Measurements from ENCODE around the gene CYYR1. TPM values are rescaled to one million over a fixed set of nuclear protein-coding genes. Genes with fewer than 3 reads are reported as not detected.
A peak's percentile ranks its signal among the peaks of the same experiment; 100 is the strongest.

CYYR1 gene
- polyA plus RNA-seq, 1 donor from 2014 or later, result 0.62 TPM

DNA sequence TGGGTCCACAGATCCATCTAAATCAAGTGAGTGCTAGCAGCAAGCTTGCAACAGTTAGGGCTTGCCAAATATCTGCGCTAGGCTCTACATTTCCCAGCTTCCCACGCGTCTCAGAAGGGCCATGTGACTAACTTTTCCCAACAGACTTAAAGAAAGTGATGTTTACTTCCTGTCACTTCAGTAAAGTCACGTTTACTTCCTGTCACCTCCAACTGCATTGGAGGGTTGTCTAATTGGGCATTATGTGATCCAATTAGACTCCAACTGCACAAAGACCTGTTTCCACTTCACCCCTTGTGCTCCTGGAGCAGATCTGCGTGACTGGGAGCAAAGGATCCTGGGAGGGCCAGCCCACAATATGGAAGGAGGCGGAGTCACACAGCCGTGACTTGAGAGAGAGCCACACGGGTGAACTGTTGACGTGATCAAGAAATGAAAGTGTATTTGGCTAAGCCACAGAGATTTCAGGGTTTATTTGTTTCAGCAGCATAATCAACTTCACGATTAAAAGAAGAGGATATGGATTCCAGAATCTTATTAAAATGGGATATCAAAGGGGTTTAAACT, 77.7 kb downstream of the CYYR1 start:
- no peak for TF ChIP-seq POLR2AphosphoS5 (IDR thresholded peaks at IDR 0.05)
- TF ChIP-seq RAD21 (conservative IDR thresholded peaks at IDR 0.05), result no peak
- TF ChIP-seq TAF1 (IDR thresholded peaks at IDR 0.05; ENCODE audit: low read depth), result no peak
- TF ChIP-seq SMC3 (conservative IDR thresholded peaks at IDR 0.05; ENCODE audit: poor library complexity), result no peak
- no peak for TF ChIP-seq EZH2 (IDR thresholded peaks at IDR 0.05; ENCODE audit: borderline replicate concordance, insufficient read depth, low read length, poor library complexity, severe bottlenecking)
- TF ChIP-seq, protein P1, sequence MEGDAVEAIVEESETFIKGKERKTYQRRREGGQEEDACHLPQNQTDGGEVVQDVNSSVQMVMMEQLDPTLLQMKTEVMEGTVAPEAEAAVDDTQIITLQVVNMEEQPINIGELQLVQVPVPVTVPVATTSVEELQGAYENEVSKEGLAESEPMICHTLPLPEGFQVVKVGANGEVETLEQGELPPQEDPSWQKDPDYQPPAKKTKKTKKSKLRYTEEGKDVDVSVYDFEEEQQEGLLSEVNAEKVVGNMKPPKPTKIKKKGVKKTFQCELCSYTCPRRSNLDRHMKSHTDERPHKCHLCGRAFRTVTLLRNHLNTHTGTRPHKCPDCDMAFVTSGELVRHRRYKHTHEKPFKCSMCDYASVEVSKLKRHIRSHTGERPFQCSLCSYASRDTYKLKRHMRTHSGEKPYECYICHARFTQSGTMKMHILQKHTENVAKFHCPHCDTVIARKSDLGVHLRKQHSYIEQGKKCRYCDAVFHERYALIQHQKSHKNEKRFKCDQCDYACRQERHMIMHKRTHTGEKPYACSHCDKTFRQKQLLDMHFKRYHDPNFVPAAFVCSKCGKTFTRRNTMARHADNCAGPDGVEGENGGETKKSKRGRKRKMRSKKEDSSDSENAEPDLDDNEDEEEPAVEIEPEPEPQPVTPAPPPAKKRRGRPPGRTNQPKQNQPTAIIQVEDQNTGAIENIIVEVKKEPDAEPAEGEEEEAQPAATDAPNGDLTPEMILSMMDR (IDR thresholded peaks at IDR 0.05; ENCODE audit: poor library complexity, severe bottlenecking), result no peak
- TF ChIP-seq, protein P2, sequence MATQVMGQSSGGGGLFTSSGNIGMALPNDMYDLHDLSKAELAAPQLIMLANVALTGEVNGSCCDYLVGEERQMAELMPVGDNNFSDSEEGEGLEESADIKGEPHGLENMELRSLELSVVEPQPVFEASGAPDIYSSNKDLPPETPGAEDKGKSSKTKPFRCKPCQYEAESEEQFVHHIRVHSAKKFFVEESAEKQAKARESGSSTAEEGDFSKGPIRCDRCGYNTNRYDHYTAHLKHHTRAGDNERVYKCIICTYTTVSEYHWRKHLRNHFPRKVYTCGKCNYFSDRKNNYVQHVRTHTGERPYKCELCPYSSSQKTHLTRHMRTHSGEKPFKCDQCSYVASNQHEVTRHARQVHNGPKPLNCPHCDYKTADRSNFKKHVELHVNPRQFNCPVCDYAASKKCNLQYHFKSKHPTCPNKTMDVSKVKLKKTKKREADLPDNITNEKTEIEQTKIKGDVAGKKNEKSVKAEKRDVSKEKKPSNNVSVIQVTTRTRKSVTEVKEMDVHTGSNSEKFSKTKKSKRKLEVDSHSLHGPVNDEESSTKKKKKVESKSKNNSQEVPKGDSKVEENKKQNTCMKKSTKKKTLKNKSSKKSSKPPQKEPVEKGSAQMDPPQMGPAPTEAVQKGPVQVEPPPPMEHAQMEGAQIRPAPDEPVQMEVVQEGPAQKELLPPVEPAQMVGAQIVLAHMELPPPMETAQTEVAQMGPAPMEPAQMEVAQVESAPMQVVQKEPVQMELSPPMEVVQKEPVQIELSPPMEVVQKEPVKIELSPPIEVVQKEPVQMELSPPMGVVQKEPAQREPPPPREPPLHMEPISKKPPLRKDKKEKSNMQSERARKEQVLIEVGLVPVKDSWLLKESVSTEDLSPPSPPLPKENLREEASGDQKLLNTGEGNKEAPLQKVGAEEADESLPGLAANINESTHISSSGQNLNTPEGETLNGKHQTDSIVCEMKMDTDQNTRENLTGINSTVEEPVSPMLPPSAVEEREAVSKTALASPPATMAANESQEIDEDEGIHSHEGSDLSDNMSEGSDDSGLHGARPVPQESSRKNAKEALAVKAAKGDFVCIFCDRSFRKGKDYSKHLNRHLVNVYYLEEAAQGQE (IDR thresholded peaks at IDR 0.05; ENCODE audit: borderline replicate concordance), result no peak
- no peak for TF ChIP-seq EP300 (conservative IDR thresholded peaks at IDR 0.05; ENCODE audit: poor library complexity, severe bottlenecking)
- no peak for TF ChIP-seq MXI1 (conservative IDR thresholded peaks at IDR 0.05; ENCODE audit: poor library complexity, severe bottlenecking)
- Histone ChIP-seq H3K9ac (ENCODE audit: low read length) (no peak overlapping the region), H3K9me3 (ENCODE audit: low read length) (no peaks in the 10 kb centered on the region), H3K9me2 (ENCODE audit: insufficient read depth, low read length) (no peaks in the 10 kb centered on the region), H3F3A (ENCODE audit: insufficient read depth, low read length, poor library complexity, severe bottlenecking) (no peaks in the 10 kb centered on the region), H3K4me2 (ENCODE audit: low read length) (no peak overlapping the region), H3K4me3 (ENCODE audit: low read length) (no peak overlapping the region), H3K36me3 (ENCODE audit: insufficient read depth, low read length) (no peaks in the 10 kb centered on the region), H3K27ac (ENCODE audit: low read length) (no peak overlapping the region), H2AFZ (ENCODE audit: low read depth, low read length) (no peak overlapping the region), H4K20me1 (ENCODE audit: insufficient read depth) (no peaks in the 10 kb centered on the region), H3K79me2 (replicated peaks; ENCODE audit: insufficient read depth, low read length) (no peaks in the 10 kb centered on the region), H3K27me3 (ENCODE audit: insufficient read depth, low read depth, low read length) (no peaks in the 10 kb centered on the region)

DNA sequence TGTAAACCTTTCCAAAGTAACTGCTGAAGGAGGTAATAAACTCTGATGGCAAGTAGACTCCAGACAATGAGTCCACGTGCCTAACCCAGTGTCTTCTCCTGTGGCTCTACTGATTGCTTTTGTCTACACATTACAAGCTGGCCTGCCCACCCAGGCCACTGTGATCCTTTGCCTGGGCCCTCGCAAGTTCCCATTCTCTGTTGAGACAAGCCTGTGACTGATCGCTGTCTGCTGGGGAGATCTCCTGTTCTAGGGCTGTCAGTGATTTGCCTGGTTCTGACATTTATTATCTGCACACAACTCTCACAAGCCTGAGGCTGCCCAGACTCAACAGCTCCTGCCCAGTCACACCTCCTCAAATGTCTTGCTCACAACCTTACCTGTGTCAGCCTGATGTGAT, 81.4 kb downstream of the CYYR1 start:
- Histone ChIP-seq H2AFZ (ENCODE audit: low read depth, low read length) (no peak overlapping the region), H3K27ac (ENCODE audit: low read length) (no peak overlapping the region), H3K9me2 (ENCODE audit: insufficient read depth, low read length) (no peaks in the 10 kb centered on the region), H3K9ac (ENCODE audit: low read length) (no peak overlapping the region), H3K27me3 (ENCODE audit: insufficient read depth, low read depth, low read length) (no peaks in the 10 kb centered on the region), H3K4me3 (ENCODE audit: low read length) (no peak overlapping the region), H3K36me3 (ENCODE audit: insufficient read depth, low read length) (no peaks in the 10 kb centered on the region), H3K79me2 (replicated peaks; ENCODE audit: insufficient read depth, low read length) (no peaks in the 10 kb centered on the region), H3K4me2 (ENCODE audit: low read length) (no peak overlapping the region), H3K9me3 (ENCODE audit: low read length) (no peaks in the 10 kb centered on the region), H3F3A (ENCODE audit: insufficient read depth, low read length, poor library complexity, severe bottlenecking) (no peaks in the 10 kb centered on the region), H4K20me1 (ENCODE audit: insufficient read depth) (no peaks in the 10 kb centered on the region)
- TF ChIP-seq EP300 (conservative IDR thresholded peaks at IDR 0.05; ENCODE audit: poor library complexity, severe bottlenecking), result peak; percentile 56
- TF ChIP-seq MXI1 (conservative IDR thresholded peaks at IDR 0.05; ENCODE audit: poor library complexity, severe bottlenecking), result no peak

All from neural cell (in vitro differentiated cells).